ENCODE data around the gene NBPF11. TPM values are rescaled to one million over a fixed set of nuclear protein-coding genes. Genes with fewer than 3 reads are reported as not detected.
"Not testable (repeated sequence)": the region's sequence is repeated elsewhere in the genome, so short reads cannot be mapped to it uniquely, and the experiment has no call there.

Gene NBPF11, protein sequence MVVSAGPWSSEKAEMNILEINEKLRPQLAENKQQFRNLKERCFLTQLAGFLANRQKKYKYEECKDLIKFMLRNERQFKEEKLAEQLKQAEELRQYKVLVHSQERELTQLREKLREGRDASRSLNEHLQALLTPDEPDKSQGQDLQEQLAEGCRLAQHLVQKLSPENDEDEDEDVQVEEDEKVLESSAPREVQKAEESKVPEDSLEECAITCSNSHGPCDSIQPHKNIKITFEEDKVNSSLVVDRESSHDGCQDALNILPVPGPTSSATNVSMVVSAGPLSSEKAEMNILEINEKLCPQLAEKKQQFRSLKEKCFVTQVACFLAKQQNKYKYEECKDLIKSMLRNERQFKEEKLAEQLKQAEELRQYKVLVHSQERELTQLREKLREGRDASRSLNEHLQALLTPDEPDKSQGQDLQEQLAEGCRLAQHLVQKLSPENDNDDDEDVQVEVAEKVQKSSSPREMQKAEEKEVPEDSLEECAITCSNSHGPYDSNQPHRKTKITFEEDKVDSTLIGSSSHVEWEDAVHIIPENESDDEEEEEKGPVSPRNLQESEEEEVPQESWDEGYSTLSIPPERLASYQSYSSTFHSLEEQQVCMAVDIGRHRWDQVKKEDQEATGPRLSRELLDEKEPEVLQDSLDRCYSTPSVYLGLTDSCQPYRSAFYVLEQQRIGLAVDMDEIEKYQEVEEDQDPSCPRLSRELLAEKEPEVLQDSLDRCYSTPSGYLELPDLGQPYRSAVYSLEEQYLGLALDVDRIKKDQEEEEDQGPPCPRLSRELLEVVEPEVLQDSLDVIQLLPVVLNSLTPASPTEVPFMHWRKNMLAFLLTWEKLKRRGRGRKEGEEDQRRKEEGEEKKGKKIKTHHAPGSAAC
- 2.8 and 3.3 TPM in 2 replicates for total RNA-seq

DNA sequence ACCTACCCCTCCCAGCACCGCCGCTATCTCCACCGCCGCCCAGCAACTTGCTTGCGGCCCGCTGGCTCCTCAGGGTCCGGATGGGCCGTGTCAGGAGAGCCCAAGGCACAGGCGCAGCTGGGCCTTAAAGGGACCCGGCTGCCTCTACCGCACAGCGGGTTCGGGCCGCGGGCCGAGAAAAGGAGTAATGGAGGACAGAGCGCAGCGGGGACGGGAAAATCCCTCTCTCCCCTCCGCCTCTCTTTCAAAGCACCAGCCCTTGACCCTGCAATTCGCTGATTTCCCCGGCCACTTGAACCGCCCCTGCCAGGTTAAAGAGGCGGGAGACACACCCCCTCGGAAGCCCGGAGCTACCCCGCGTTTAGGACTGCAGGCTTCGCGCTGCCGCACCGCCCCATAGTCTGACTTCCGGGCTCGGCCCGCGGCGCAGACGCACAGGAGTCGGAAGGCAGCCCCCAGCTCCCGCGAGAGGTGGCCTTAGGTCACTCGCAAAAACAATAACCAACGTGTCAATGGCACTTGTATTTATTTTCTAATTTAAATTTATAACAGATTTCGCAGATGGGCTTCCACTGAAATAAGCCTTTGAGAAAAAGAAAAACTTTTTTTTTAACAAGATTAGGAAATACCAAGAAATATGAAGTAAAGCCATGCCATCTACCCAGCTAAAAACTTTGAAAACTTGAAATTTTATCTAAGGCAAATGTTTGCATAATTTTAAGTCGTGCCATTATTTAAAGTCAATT, at the start of gene NBPF11:
Gene NBPF11, minus strand, starts transcription at position 371 of the 746 bp plus-strand sequence. CDS start 25,278 bp downstream, outside the sequence.
- H3K4me3 ChIP-seq (ENCODE audit: low read depth, low read length) = peak within 1 kb of the TSS; percentile 65
- peak; percentile 10 for DNase-seq (ENCODE audit: low read depth)

DNA sequence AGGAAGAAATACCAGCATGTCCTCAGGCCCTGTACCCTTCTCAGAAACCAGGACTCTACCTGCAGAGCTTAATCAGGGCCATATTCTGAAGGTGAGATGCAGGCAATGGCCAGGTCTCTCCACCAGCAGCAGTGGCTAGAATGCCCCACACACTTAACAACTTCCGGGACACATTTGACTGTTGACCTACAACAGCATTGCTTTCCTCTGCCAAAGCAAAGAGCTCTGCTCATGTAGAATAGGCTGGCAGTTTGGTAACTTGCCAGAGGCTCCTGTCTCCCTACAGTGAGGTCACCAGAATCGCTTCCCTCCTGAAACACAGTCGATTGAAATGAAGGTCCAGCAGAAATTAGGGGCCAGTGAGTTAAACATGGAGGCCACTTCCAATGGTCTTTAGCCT, 45.3 kb upstream of the NBPF11 start:
- DNase-seq (ENCODE audit: low read depth); H3K4me3 ChIP-seq (ENCODE audit: low read depth, low read length): not testable (repeated sequence)

DNA sequence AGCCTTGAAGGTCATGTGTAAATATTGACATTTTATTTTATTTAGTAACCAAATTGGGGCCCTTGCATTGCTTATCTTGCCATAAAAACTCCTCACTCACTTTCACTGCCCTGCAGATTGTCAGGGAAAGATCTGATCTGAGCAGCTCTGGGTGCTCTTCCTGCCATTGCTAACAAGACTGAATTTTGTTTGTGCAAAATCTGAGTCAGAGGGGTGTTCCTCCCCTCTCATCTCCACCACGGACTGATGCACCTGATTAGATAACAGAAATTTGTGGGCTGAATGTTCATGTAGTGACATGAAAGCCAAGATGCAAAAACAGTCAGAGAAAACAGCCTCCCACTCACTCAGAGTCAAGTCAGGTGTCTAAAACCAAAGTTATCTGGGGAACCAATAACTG, 44.9 kb upstream of the NBPF11 start:
- not testable (repeated sequence) for DNase-seq (ENCODE audit: low read depth); H3K4me3 ChIP-seq (ENCODE audit: low read depth, low read length)

DNA sequence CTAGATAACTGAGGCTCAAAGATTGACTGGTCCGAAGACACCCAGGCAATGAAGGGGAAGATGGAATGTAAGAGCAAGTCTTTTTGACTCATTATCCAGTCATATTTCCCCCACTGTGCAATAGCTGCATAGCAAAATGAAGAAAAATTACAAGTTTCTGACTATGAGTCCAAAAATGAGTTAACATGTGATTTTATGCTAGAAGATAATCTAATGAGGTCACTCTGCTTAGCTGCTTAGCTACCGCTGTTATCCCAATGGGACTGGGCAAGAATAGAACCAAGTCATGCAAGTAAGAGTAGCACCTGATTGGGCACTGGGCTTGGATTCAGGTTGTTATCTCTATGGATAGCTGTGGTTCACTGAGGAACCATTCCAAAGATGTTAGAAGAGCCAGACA, 43.0 kb upstream of the NBPF11 start:
- not testable (repeated sequence) for H3K4me3 ChIP-seq (ENCODE audit: low read depth, low read length); DNase-seq (ENCODE audit: low read depth)

DNA sequence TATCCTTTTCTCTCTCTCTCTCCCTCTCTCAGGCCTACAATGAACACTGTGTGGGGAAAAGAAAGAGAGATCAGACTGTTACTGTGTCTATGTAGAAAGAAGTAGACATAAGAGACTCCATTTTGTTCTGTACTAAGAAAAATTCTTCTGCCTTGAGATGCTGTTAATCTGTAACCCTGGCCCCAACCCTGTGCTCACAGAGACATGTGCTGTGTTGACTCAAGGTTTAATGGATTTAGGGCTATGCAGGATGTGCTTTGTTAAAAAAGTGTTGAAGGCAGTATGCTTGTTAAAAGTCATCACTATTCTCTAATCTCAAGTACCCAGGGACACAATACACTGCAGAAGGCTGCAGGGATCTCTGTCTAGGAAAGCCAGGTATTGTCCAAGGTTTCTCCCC, 36.7 kb upstream of the NBPF11 start:
- H3K4me3 ChIP-seq (ENCODE audit: low read depth, low read length); DNase-seq (ENCODE audit: low read depth): not testable (repeated sequence)

DNA sequence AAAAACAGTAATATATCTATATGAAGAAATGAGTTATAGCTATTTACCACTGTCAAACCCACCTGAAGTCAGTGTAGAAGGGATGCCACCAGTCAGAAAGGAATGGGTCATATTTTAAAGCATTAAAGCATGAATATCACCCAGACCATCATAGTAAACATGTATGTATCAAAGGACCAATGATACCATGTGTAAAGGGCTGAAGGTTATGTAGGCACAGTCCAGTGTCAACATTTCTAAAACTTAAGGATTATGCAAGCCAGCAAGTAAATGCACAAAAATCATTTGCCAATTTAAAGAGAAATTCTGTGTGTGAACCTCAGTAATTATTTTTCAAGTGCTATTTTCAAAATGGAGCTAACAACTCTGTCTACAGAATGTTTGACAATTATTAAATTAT, 26.6 kb upstream of the NBPF11 start:
- H3K4me3 ChIP-seq (ENCODE audit: low read depth, low read length); DNase-seq (ENCODE audit: low read depth): not testable (repeated sequence)

DNA sequence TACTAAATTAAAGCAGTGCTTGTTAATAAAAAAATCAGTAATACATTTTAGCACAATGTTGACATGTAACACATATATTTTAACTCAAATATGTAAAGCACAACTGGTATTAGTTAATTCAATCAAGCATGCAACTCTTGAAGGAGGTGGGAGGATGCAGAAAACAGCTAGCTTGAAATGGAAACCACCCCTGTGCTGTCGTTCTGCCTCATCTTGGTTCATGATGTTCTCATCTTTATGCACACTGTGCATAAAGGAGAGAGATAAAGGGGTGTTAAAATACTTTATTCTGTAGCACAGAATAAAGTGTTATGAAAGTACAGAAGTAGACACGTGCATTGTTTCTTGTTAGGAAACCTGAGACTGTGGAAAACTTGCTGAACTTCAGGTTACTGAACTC, 23.3 kb upstream of the NBPF11 start:
- not testable (repeated sequence) for DNase-seq (ENCODE audit: low read depth); H3K4me3 ChIP-seq (ENCODE audit: low read depth, low read length)

DNA sequence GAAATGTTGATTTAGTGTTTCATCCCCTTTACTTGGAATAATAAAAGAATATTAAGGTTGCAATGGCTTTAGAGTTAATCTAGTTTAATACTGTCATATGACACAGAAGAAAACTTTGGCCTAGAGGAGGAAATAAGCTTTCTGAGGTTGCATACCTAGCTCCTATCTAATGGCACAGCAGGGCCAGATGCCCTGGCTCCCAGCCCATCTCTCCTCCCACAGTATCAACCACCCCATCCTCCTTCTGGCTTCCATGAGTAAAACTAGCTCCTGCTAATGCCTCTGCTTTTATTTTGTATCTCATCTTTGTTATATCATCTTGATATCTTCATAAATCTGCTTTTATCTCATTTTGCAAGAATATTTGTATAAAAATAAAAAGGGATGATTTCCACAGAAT, 19.9 kb upstream of the NBPF11 start:
- not testable (repeated sequence) for H3K4me3 ChIP-seq (ENCODE audit: low read depth, low read length); DNase-seq (ENCODE audit: low read depth)

DNA sequence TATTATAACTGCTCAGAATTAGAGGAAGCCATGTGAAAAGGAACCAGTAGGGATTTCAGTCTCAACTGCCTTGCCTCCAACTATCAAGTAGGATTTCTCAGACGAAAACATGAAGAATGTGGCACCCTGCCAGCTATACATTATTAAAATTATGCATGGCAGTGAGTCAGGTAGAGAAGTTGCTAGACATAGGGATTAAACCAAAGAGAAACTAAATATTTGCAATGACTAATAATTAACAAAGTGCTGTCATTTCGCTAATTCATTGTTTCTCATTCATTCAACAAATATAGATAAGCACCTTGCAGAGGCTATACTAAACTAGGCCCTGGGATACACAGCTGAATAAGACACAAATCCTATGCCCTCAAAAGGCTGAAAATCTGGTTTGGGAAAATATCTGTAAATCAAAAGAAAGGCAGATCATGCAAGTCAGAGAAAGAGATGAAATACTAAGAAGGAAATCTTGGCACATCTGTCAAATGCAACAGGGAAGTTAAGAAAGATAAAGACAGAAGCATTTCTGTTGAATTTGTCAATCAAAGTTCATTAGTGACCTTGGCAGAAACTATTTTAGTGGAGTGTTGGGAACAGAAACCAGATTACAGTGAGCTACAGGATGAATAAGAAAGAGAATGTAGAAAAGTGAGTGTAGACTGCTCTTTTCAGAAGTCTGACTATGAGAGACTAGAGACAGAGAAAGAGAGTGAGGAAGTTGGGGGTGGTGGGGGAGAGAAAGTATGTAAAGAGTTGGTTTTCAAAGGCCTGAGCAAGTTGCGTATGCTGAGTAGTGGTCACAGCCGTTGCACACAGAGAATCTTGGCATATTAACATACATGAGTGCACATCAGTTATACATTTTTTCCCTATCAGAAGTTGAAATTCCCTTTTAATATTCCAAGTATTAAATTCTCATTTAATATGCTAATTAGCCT, 14.7 kb upstream of the NBPF11 start:
- no peak for DNase-seq (ENCODE audit: low read depth)
- no peak overlapping the region for H3K4me3 ChIP-seq (ENCODE audit: low read depth, low read length)
- TF ChIP-seq, protein P1, sequence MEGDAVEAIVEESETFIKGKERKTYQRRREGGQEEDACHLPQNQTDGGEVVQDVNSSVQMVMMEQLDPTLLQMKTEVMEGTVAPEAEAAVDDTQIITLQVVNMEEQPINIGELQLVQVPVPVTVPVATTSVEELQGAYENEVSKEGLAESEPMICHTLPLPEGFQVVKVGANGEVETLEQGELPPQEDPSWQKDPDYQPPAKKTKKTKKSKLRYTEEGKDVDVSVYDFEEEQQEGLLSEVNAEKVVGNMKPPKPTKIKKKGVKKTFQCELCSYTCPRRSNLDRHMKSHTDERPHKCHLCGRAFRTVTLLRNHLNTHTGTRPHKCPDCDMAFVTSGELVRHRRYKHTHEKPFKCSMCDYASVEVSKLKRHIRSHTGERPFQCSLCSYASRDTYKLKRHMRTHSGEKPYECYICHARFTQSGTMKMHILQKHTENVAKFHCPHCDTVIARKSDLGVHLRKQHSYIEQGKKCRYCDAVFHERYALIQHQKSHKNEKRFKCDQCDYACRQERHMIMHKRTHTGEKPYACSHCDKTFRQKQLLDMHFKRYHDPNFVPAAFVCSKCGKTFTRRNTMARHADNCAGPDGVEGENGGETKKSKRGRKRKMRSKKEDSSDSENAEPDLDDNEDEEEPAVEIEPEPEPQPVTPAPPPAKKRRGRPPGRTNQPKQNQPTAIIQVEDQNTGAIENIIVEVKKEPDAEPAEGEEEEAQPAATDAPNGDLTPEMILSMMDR (conservative IDR thresholded peaks at IDR 0.05; ENCODE audit: low read depth, low read length) = no peak

DNA sequence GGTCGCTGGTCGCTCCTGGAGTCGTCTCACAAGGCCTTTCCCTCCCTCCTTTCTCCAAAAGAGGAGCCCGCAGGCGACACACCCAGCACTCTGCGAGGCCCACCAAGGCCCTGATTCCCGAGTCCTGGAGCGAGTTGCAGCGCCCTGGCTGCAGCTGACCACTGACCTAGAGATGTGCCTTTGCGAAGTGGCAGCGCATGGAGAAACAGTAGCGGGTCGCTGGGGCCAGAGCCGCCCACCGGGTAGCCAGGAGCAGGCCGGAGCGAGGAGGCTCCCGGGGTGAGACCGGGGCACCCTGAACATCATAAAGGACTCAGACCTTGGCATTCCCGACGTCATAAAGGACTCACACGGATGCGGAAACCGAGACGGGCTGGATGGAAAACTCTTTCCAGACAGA, 10.3 kb upstream of the NBPF11 start:
- no peak for DNase-seq (ENCODE audit: low read depth)
- TF ChIP-seq, protein P1 (conservative IDR thresholded peaks at IDR 0.05; ENCODE audit: low read depth, low read length) = no peak
- no peak overlapping the region for H3K4me3 ChIP-seq (ENCODE audit: low read depth, low read length)
